SK-N-MC (cell line): ENCODE data around the gene SCAPER.
"Not testable (repeated sequence)": the region's sequence is repeated elsewhere in the genome, so short reads cannot be mapped to it uniquely, and the experiment has no call there.

ENCODE experiments used
- DNase-seq: peaks from one replicate; pipeline ENCODE4 v3.0.0-alpha.2; 2011; ENCODE audit warnings: low read depth, low spot score
- H3K27ac ChIP-seq: fragments of 200-600 bp; sonication (generic); 2 replicates; pipeline ENCODE4 v1.5.1; 2016; ENCODE audit warnings: mixed run types
- H3K36me3 ChIP-seq: fragments of 200-600 bp; sonication (generic); 2 replicates; pipeline ENCODE4 v1.6.1; 2017; ENCODE audit warnings: antibody characterized with exemption, low read length, mixed read lengths; ENCODE audit not compliant: insufficient read depth
- H3K4me3 ChIP-seq: fragments of 200-600 bp; sonication (generic); 2 replicates; pipeline ENCODE4 v1.5.1; 2016
- H3K9ac ChIP-seq: fragments of 200-600 bp; sonication (generic); 2 replicates; pipeline ENCODE4 v1.8.0; 2017; ENCODE audit warnings: mixed run types, mixed read lengths; ENCODE audit not compliant: insufficient read length
- H3K9me3 ChIP-seq: fragments of 200-600 bp; sonication (generic); 2 replicates; pipeline ENCODE4 v1.6.1; 2017; ENCODE audit warnings: low read depth, mild to moderate bottlenecking, antibody characterized with exemption, low read length, moderate library complexity, mixed read lengths
- EZH2 ChIP-seq: fragments of 200-600 bp; sonication (generic); IDR thresholded peaks from one replicate; pipeline ENCODE4 v1.6.1; 2017; ENCODE audit warnings: antibody characterized with exemption
- FOXP2 ChIP-seq: optimal IDR thresholded peaks from 2 replicates; pipeline ENCODE3; 2011; ENCODE audit warnings: mild to moderate bottlenecking, moderate library complexity; ENCODE audit not compliant: insufficient read depth; ENCODE audit errors: extremely low read length, control extremely low read depth
- POLR2AphosphoS5 ChIP-seq: IDR thresholded peaks from 2 replicates; pipeline ENCODE4 v1.6.1; 2012; ENCODE audit warnings: mild to moderate bottlenecking, low read depth, low read length, borderline replicate concordance

The SCAPER gene

DNA sequence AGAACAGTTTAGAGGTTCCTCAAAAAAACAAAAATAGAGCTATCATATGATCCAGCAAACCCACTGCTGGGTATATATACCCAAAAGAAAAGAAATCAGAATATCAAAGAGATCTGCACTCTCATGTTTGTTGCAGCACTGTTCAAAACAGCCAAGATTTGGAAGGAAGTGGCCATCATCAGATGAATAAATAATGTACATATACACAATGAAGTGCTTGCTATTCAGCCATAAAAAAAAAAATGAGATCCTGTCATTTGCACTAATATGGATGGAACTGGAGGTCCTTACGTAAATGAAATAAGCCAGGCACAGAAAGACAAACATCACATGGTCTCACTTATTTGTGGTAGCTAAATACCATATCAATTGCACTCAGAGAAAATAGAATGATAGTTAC is 58.4 kb downstream of the SCAPER start:
- no peak overlapping the region for H3K4me3 ChIP-seq

DNA sequence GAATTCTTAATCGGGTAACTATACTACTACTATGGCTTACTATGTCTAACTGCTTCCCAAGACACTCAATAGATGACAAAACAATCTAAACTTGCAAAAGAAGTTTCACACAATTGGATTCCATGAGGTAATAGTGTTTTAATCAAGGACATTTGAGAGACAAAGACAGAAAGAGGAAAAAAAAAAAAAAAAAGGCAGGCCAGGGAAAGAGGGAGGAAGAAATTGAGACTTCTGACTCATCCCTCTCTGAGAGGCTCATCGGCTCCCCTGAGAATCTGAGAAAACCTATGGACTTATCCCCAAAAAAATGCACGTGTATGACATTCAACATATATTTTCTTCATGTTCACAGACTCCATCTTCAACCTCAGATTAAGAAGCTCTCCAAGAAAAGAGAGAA is 61.0 kb downstream of the SCAPER start:
- H3K27ac ChIP-seq: no peak overlapping the region
- H3K9me3 ChIP-seq: no peaks in the 10 kb centered on the region
- no peaks in the 10 kb centered on the region for H3K36me3 ChIP-seq
- DNase-seq: no peak
- H3K4me3 ChIP-seq: no peak overlapping the region
- TF ChIP-seq POLR2AphosphoS5 (no peak), EZH2 (no peak), FOXP2 (no peak)
- no peak overlapping the region for H3K9ac ChIP-seq

More for the DNA sequence above, 58.4 kb downstream of the SCAPER start:
- H3K27ac ChIP-seq: no peak overlapping the region
- TF ChIP-seq FOXP2: no peak
- no peak for TF ChIP-seq EZH2
- TF ChIP-seq POLR2AphosphoS5: no peak
- DNase-seq: no peak
- peaks cover 17% of the 10 kb centered on the region for H3K36me3 ChIP-seq
- H3K9ac ChIP-seq: no peak overlapping the region
- no peaks in the 10 kb centered on the region for H3K9me3 ChIP-seq

DNA sequence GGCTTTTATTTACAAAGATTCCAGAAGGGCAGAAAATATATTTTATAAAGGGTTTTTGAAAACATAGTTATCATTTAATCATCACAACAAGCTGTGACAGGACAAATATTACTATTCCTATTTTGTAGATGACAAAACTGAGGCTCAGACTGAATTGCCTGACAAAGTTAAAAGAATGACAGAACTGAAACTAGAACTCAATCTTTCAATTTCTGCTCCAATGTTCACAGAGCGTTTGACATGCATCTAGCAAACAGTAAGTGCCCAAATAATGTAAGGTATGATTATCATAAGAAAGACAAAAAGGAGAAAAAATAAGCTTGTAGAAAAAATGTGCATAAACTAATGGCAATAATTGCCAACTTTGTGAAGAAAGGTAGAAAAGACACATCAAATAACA is 61.9 kb downstream of the SCAPER start:
- Histone ChIP-seq H3K4me3 (no peak overlapping the region), H3K9me3 (no peaks in the 10 kb centered on the region), H3K27ac (no peak overlapping the region), H3K9ac (no peak overlapping the region), H3K36me3 (no peaks in the 10 kb centered on the region)
- DNase-seq: no peak
- no peak for TF ChIP-seq POLR2AphosphoS5
- no peak for TF ChIP-seq EZH2
- TF ChIP-seq FOXP2: no peak

DNA sequence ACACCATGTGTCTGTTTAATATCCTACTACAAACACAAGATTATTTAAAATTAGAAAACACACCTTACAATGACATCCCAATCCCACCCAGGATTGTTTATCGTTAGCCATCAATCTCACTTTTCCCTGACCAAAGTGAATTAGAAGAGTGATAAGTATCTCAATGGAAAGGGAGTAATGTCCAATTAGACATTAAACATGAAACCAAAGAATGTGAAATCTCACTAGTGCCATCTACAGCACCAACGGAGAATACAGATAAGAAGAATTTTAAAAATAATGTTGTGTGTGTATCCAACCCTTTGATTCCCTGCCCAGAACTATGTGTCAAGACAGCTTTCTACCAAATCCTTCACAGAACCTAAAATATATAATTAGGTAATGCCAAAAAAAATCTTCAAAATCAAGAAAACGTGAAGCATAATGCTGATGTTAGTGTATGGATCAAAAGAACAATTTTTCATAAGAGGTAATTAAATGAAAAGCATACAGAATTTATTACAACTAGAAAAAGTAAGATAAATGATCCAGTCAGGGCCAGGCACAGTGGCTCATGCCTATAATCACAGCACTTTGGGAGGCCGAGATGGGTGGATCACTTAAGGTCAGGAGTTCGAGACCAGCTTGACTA is 64.2 kb downstream of the SCAPER start:
- no peak overlapping the region for H3K4me3 ChIP-seq
- DNase-seq: no peak
- no peak for TF ChIP-seq EZH2
- TF ChIP-seq FOXP2: no peak
- no peaks in the 10 kb centered on the region for H3K36me3 ChIP-seq
- no peak overlapping the region for H3K27ac ChIP-seq
- H3K9me3 ChIP-seq: no peaks in the 10 kb centered on the region
- no peak overlapping the region for H3K9ac ChIP-seq

DNA sequence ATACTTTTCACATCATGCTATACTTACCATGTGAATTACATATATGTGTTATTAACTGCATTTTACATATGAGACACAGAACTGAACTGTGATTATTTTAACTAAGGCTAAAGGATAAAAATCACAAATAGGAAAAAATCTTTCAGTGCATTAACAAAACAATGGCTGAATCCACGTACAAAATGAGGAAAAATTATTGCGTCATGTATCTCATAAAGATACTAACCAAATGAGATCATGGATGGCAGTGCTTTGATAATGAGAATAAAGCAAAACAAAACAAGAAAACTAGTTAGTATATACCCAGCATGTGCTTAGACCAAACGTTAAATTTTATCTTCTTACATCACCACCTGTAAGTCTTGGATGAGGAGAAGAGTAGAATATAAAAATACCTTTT is 66.0 kb downstream of the SCAPER start:
- Histone ChIP-seq H3K36me3 (no peaks in the 10 kb centered on the region), H3K27ac (no peak overlapping the region), H3K9ac (no peak overlapping the region), H3K9me3 (no peaks in the 10 kb centered on the region), H3K4me3 (no peak overlapping the region)
- TF ChIP-seq FOXP2 (no peak), POLR2AphosphoS5 (no peak), EZH2 (no peak)
- no peak for DNase-seq

DNA sequence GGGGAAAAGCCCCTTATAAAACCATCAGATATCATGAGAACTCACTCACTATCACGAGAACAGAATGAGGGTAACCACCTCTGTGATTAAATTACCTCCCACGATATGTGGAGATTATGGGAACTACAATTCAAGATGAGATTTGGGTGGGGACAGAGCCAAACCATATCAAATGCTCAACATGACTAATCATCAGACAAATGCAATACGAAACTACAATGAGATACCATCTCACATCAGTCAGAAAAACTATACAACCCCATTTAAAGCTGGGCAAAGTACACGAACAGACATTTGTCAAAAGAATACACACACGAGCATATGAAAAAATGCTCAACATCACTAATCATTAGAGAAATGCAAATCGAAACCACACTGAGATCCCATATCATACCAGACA is 67.7 kb downstream of the SCAPER start:
- TF ChIP-seq EZH2 (no peak), POLR2AphosphoS5 (no peak), FOXP2 (no peak)
- Histone ChIP-seq H3K9me3 (no peaks in the 10 kb centered on the region), H3K27ac (no peak overlapping the region), H3K36me3 (no peaks in the 10 kb centered on the region), H3K4me3 (no peak overlapping the region), H3K9ac (no peak overlapping the region)
- DNase-seq: no peak

DNA sequence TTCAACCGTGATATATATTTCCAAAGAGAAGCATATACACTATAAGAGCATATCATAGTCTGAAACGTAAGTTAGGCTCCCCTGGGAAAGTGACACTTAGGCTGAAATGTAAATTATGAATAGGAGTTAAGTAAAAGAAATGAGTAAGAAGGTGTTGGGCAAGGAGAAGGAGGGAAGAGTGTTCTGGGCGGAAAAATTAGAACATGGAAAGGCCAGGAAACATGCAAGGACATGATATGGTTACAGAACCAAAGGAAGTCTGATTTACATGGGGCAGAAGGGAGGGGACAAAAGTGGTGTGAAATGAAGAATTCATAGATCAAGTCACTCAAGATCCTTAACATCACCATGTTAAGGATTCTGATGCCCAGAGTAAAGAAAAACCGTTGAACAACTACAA is 75.2 kb downstream of the SCAPER start:
- H3K4me3 ChIP-seq: no peak overlapping the region
- H3K9ac ChIP-seq: no peak overlapping the region
- H3K9me3 ChIP-seq: no peaks in the 10 kb centered on the region
- H3K36me3 ChIP-seq: no peaks in the 10 kb centered on the region
- no peak overlapping the region for H3K27ac ChIP-seq
- TF ChIP-seq FOXP2 (no peak), POLR2AphosphoS5 (no peak), EZH2 (no peak)
- no peak for DNase-seq

DNA sequence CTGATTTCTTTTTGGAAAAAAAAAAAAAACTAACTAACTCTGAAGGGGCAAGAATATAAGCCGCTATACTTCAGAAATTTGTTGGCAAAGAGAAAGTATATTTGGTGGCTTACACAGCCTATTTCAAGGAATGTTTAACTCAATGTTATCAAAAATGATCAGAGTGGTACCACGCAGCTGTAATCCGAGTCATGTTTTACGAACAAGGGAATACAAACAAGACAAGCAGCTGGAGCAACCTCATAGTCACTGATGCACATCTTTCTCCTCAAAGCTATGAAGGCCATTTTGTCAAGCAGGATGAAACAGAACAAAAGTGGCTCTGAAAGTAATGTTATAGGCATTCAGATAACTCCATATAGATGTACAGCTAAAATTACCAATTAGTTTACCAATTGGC is 81.2 kb downstream of the SCAPER start:
- TF ChIP-seq EZH2 (no peak), FOXP2 (no peak), POLR2AphosphoS5 (no peak)
- no peak for DNase-seq
- H3K36me3 ChIP-seq: no peaks in the 10 kb centered on the region

DNA sequence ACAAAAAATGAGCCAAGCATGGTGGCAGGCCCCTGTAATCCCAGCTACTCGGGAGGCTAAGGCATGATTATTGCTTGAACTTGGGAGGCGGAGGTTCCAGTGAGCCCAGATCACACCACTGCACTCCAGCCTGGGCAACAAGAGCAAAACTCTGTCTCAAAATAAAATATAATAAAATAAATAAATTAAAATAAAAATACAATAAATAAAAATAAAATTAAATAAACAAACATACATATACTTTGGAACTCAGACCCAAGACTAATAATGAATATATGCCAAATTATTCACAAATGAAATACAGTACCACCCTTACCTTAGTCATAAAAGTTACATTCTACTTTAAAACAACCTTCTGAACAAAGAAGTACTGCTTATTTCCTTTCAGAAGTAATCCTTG is 81.8 kb downstream of the SCAPER start:
- DNase-seq: no peak
- Histone ChIP-seq H3K9me3 (no peaks in the 10 kb centered on the region), H3K27ac (no peak overlapping the region), H3K4me3 (no peak overlapping the region), H3K36me3 (no peaks in the 10 kb centered on the region), H3K9ac (no peak overlapping the region)
- no peak for TF ChIP-seq FOXP2
- no peak for TF ChIP-seq EZH2
- TF ChIP-seq POLR2AphosphoS5: no peak

More for the DNA sequence above, 81.2 kb downstream of the SCAPER start:
- Histone ChIP-seq H3K4me3 (no peak overlapping the region), H3K27ac (no peak overlapping the region), H3K9ac (no peak overlapping the region), H3K9me3 (no peaks in the 10 kb centered on the region)

DNA sequence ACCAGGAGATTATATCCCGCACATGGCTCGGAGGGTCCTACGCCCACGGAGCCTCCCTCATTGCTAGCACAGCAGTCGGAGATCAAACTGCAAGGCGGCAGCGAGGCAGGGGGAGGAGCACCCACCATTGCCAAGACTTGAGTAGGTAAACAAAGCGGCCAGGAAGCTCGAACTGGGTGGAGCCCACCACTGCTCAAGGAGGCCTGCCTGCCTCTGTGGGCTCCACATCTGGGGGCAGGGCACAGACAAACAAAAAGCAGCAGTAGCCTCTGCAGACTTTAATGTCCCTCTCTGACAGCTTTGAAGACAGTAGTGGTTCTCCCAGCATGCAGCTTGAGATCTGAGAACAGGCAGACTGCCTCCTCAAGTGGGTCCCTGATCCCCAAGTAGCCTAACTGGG is 86.2 kb downstream of the SCAPER start:
- H3K36me3 ChIP-seq, H3K9ac ChIP-seq, H3K9me3 ChIP-seq, H3K27ac ChIP-seq, DNase-seq, H3K4me3 ChIP-seq: not testable (repeated sequence)
